Activated B cell treated with CpG ODN at 0.5 μM for 24 hours (primary cell): ENCODE data around the gene VPS37C. TPM values are rescaled to one million over a fixed set of nuclear protein-coding genes. Genes with fewer than 3 reads are reported as not detected.

Experiments
- ATAC-seq: fragments of 200-7000 bp; cut with Tn5 transposase; one replicate; pipeline ENCODE4 v1.10.0; 2021; ENCODE audit warnings: low read depth, mild to moderate bottlenecking, moderate library complexity
- CTCF ChIA-PET: fragments of 350-600 bp; sonication (Branson Sonifier 250); formaldehyde crosslinking; loops from one replicate; lab custom pipeline; 2021; ENCODE audit warnings: antibody characterized with exemption; lab: Charles Lee
- POLR2A ChIA-PET: fragments of 350-600 bp; sonication (Branson Sonifier 250); formaldehyde crosslinking; loops from one replicate; lab custom pipeline; 2021; ENCODE audit warnings: antibody characterized with exemption; lab: Charles Lee
- DNase-seq: peaks from one replicate; pipeline ENCODE4 v3.0.0; 2022
- H3K27ac Mint-ChIP-seq: one replicate; pipeline ENCODE4 v1.8.0; 2020; ENCODE audit warnings: mixed read lengths
- H3K27me3 Mint-ChIP-seq: one replicate; pipeline ENCODE4 v1.8.0; 2021; ENCODE audit warnings: mixed read lengths
- H3K36me3 Mint-ChIP-seq: one replicate; pipeline ENCODE4 v1.8.0; 2021; ENCODE audit warnings: low read depth, mixed read lengths
- H3K4me1 Mint-ChIP-seq: one replicate; pipeline ENCODE4 v1.8.0; 2021; ENCODE audit warnings: mixed read lengths
- H3K4me3 Mint-ChIP-seq: one replicate; pipeline ENCODE4 v1.8.0; 2020; ENCODE audit warnings: mild to moderate bottlenecking, mixed read lengths
- H3K9me3 Mint-ChIP-seq: one replicate; pipeline ENCODE4 v1.8.0; 2020; ENCODE audit warnings: mixed read lengths
- CTCF ChIP-seq: fragments of 200-600 bp; IDR thresholded peaks from one replicate; pipeline ENCODE4 v1.8.0; 2022; ENCODE audit warnings: antibody characterized with exemption, mild to moderate bottlenecking
- intact Hi-C: fragments of 100-400 bp; cut with micrococcal nuclease; formaldehyde crosslinking; loops from one replicate; pipeline ENCODE4 v1.15.1; 2024
- total RNA-seq: library from RNA; stranded (reverse); gene quantifications from 2 replicates; pipeline ENCODE4 v1.2.3, GENCODE V29; 2022

The VPS37C gene
- total RNA-seq, 1 donor from 2014 or later = 18.1 TPM

- intact Hi-C loops = loop anchor here (5.0 kb wide), 2 partner anchors 97 to 172 kb away; partner anchors contain the start of gene SLC15A3
These were observed 36.5 kb downstream of the VPS37C start for GRCh38 chr11:61124574-61125309.

GRCh38 chr11:61123775-61124571 lies 37.3 kb downstream of the VPS37C start:
- Mint-ChIP-seq H3K4me1 (peaks cover 5% of the 10 kb centered on the region), H3K27me3 (no peaks in the 10 kb centered on the region), H3K9me3 (no peaks in the 10 kb centered on the region), H3K27ac (no peak overlapping the region), H3K36me3 (peaks cover 1% of the 10 kb centered on the region), H3K4me3 (no peak overlapping the region)
- ChIA-PET CTCF (no interaction called here), POLR2A (no interaction called here)
- intact Hi-C loops = no loop called here
- ATAC-seq (no peak), DNase-seq (no peak)
- no peak for TF ChIP-seq CTCF

More at GRCh38 chr11:61124574-61125309, 36.5 kb downstream of the VPS37C start:
- no peak for TF ChIP-seq CTCF
- no peak for DNase-seq
- Mint-ChIP-seq H3K4me1 (peaks cover 8% of the 10 kb centered on the region), H3K4me3 (no peak overlapping the region), H3K9me3 (no peaks in the 10 kb centered on the region), H3K36me3 (peaks cover 2% of the 10 kb centered on the region), H3K27ac (no peak overlapping the region), H3K27me3 (no peaks in the 10 kb centered on the region)
- ChIA-PET POLR2A (no interaction called here), CTCF (no interaction called here)
- ATAC-seq = no peak

GRCh38 chr11:61122761-61123160 lies 38.5 kb downstream of the VPS37C start:
- intact Hi-C loops = no loop called here
- Mint-ChIP-seq H3K36me3 (peaks cover 1% of the 10 kb centered on the region), H3K4me1 (peaks cover 5% of the 10 kb centered on the region), H3K9me3 (no peaks in the 10 kb centered on the region), H3K27ac (no peak overlapping the region), H3K4me3 (no peak overlapping the region), H3K27me3 (no peaks in the 10 kb centered on the region)
- ATAC-seq = no peak
- ChIA-PET CTCF (no interaction called here), POLR2A (no interaction called here)
- TF ChIP-seq CTCF = no peak
- DNase-seq = no peak

- Mint-ChIP-seq H3K9me3 (no peaks in the 10 kb centered on the region), H3K27ac (no peak overlapping the region), H3K4me1 (peaks cover 5% of the 10 kb centered on the region), H3K27me3 (no peaks in the 10 kb centered on the region), H3K36me3 (peaks cover 1% of the 10 kb centered on the region), H3K4me3 (no peak overlapping the region)
- intact Hi-C loops = no loop called here
- no peak for DNase-seq
- ChIA-PET POLR2A (no interaction called here), CTCF (no interaction called here)
- TF ChIP-seq CTCF = no peak
- ATAC-seq = no peak
These were observed 39.3 kb downstream of the VPS37C start for GRCh38 chr11:61121917-61122316.

GRCh38 chr11:61121192-61121831 lies 39.9 kb downstream of the VPS37C start:
- Mint-ChIP-seq H3K27ac (no peak overlapping the region), H3K27me3 (no peaks in the 10 kb centered on the region), H3K9me3 (no peaks in the 10 kb centered on the region), H3K4me3 (no peak overlapping the region), H3K4me1 (peaks cover 8% of the 10 kb centered on the region), H3K36me3 (peaks cover 2% of the 10 kb centered on the region)
- TF ChIP-seq CTCF = no peak
- POLR2A ChIA-PET = no interaction called here
- no peak for ATAC-seq
- DNase-seq = no peak
- intact Hi-C loops = no loop called here
- CTCF ChIA-PET = no interaction called here
